Endodermal cell (in vitro differentiated cells): ENCODE results near the gene TRAF3. TPM values are rescaled to one million over a fixed set of nuclear protein-coding genes. Genes with fewer than 3 reads are reported as not detected.

Source experiments
- DNase-seq: peaks from one replicate; pipeline ENCODE4 v3.0.0-alpha.2; 2017
- H3K27ac ChIP-seq: 2 replicates; pipeline ENCODE4 v1.5.1; 2013; ENCODE audit warnings: mild to moderate bottlenecking, low read depth, low read length, moderate library complexity
- H3K27me3 ChIP-seq: 2 replicates; pipeline ENCODE4 v1.6.1; 2013; ENCODE audit warnings: mild to moderate bottlenecking, low read length, moderate library complexity; ENCODE audit not compliant: insufficient read depth, control insufficient read depth, poor library complexity, severe bottlenecking
- H3K36me3 ChIP-seq: 2 replicates; pipeline ENCODE4 v1.7.0; 2013; ENCODE audit warnings: mild to moderate bottlenecking, low read length, moderate library complexity; ENCODE audit not compliant: control insufficient read depth, insufficient read depth
- H3K4me1 ChIP-seq: one replicate; pipeline ENCODE4 v1.7.0; 2013; ENCODE audit warnings: low read length; ENCODE audit not compliant: control insufficient read depth, insufficient read depth
- H3K4me3 ChIP-seq: 2 replicates; pipeline ENCODE4 v1.5.1; 2013; ENCODE audit warnings: mild to moderate bottlenecking, low read length, moderate library complexity
- H3K9ac ChIP-seq: 2 replicates; pipeline ENCODE4 v1.6.1; 2013; ENCODE audit warnings: mild to moderate bottlenecking, low read length, moderate library complexity; ENCODE audit not compliant: poor library complexity, severe bottlenecking; ENCODE audit errors: extremely low read depth
- H3K9me3 ChIP-seq: 2 replicates; pipeline ENCODE4 v1.6.1; 2013; ENCODE audit warnings: mild to moderate bottlenecking, low read length, moderate library complexity; ENCODE audit not compliant: control insufficient read depth
- H3K27ac Mint-ChIP-seq: 2 replicates; pipeline ENCODE4 v1.8.0; 2020; ENCODE audit warnings: mixed read lengths
- H3K27me3 Mint-ChIP-seq: 2 replicates; pipeline ENCODE4 v1.8.0; 2021; ENCODE audit warnings: mild to moderate bottlenecking, mixed read lengths; ENCODE audit not compliant: insufficient read depth
- H3K36me3 Mint-ChIP-seq: 2 replicates; pipeline ENCODE4 v1.8.0; 2020; ENCODE audit warnings: low read depth, mixed read lengths
- H3K4me1 Mint-ChIP-seq: 2 replicates; pipeline ENCODE4 v1.8.0; 2020; ENCODE audit warnings: mixed read lengths
- H3K4me3 Mint-ChIP-seq: 2 replicates; pipeline ENCODE4 v1.8.0; 2020; ENCODE audit warnings: mild to moderate bottlenecking, moderate library complexity, mixed read lengths
- H3K9me3 Mint-ChIP-seq: 2 replicates; pipeline ENCODE4 v1.8.0; 2020; ENCODE audit warnings: mild to moderate bottlenecking, mixed read lengths
- WGBS, 2 experiments: methylation state at CpG; one replicate each; pipeline versions ENCODE4 v1.1.5 to v1.1.7; 2013; ENCODE audit warnings: missing lambda C conversion rate in 2 of 2, mixed read lengths in 1 of 2; ENCODE audit not compliant: insufficient coverage in 1 of 2, insufficient read length in 1 of 2; 5-methylcytosine and 5-hydroxymethylcytosine counted together
- total RNA-seq, 2 donors: library from RNA; stranded (reverse); fragmentation: NEBNext Ultra II Directional in 1 of 2; extraction: Animal tissue kit (Norgen Biotek cat#: 25700) in 1 of 2; gene quantifications; 2 replicates in 1 of 2; 3 replicates in 1 of 2; pipeline ENCODE4 v1.2.1, GENCODE V29; 2021
- TF ChIP-seq, protein P1 (sequence below): fragments of 200-600 bp; sonication (generic); conservative IDR thresholded peaks from 2 replicates; pipeline ENCODE4 v1.5.0; 2021; ENCODE audit warnings: antibody characterized with exemption, mild to moderate bottlenecking

The TRAF3 gene
- total RNA-seq, 2 donors from 2014 or later, result 16.7 to 23.8 TPM

DNA sequence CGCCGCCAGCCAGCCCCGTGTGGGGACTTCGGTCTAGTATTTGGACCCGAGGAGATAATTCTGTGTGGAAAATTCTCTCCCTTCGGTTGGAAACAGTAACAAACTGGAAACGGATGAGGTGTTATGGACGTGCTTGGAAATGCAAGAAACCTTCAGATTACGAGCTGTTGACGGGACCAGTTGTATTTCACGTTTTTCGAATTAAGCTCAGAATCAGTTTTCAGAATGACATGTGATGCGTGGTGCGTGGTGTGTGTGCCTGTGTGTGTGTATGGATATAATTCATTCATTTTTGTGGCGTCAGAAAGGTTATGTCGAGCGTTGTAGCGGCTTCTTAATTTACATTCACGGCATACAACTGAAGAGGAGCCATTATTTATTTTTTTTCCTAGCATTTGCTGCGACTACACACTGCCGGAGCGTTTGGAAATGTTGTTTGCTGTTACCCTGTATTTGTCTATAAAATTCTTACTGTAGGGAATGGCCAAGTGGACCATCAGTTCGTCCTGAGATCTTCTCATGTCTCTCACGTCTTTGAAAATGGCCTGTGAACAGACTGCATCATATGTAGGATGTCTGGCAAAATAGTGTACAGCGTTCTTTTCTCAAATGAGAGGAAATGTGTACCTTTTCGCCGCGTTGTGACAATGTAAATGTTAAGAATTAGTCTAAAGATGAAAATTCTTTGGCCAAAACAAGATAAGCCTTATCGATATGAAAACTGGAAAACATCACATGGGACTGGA is 1.3 kb downstream of the TRAF3 start:
- no peak for DNase-seq
- H3K4me3 Mint-ChIP-seq, result peak overlapping the region; percentile 59
- no peaks in the 10 kb centered on the region for H3K36me3 Mint-ChIP-seq
- Histone ChIP-seq H3K27me3 (peaks cover 6% of the 10 kb centered on the region), H3K27ac (no peak overlapping the region), H3K9ac (peak overlapping the region; percentile 19), H3K9me3 (no peaks in the 10 kb centered on the region), H3K4me1 (peaks cover 8% of the 10 kb centered on the region), H3K36me3 (no peaks in the 10 kb centered on the region), H3K4me3 (peak overlapping the region; percentile 71)
- 33 to 37% methylated on average over 26 to 29 of the region's 29 CpGs for WGBS, 2 experiments
- H3K27me3 Mint-ChIP-seq, result peaks cover 14% of the 10 kb centered on the region
- no peaks in the 10 kb centered on the region for H3K9me3 Mint-ChIP-seq
- H3K27ac Mint-ChIP-seq, result no peak overlapping the region
- TF ChIP-seq, protein P1, sequence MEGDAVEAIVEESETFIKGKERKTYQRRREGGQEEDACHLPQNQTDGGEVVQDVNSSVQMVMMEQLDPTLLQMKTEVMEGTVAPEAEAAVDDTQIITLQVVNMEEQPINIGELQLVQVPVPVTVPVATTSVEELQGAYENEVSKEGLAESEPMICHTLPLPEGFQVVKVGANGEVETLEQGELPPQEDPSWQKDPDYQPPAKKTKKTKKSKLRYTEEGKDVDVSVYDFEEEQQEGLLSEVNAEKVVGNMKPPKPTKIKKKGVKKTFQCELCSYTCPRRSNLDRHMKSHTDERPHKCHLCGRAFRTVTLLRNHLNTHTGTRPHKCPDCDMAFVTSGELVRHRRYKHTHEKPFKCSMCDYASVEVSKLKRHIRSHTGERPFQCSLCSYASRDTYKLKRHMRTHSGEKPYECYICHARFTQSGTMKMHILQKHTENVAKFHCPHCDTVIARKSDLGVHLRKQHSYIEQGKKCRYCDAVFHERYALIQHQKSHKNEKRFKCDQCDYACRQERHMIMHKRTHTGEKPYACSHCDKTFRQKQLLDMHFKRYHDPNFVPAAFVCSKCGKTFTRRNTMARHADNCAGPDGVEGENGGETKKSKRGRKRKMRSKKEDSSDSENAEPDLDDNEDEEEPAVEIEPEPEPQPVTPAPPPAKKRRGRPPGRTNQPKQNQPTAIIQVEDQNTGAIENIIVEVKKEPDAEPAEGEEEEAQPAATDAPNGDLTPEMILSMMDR, result no peak
- peaks cover 20% of the 10 kb centered on the region for H3K4me1 Mint-ChIP-seq

DNA sequence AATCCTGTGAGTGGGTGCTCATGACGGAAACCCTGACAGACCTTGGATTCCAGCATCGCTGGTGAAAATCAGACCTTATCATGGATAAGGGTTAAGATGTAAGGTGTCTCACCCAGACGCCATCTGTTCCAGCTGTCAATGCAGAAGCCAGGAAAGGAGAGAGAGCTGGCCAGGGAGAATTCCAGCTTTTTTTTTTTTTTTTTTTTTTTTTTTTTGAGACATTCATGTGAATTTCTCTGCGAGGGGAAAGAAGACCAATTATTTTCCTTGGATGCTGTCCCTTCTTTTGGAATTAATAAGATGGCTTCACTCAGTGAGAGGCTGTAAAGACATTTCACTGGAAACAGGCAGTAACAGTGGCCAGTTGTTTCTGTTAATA is 1.8 kb downstream of the TRAF3 start:
- TF ChIP-seq, protein P1, result no peak
- H3K27ac ChIP-seq, result no peak overlapping the region
- peak overlapping the region; percentile 71 for H3K4me3 ChIP-seq
- peak; percentile 32 for DNase-seq
- H3K9ac ChIP-seq, result no peak overlapping the region
- Mint-ChIP-seq H3K27me3 (peaks cover 14% of the 10 kb centered on the region), H3K4me1 (peaks cover 20% of the 10 kb centered on the region), H3K36me3 (no peaks in the 10 kb centered on the region), H3K9me3 (no peaks in the 10 kb centered on the region), H3K4me3 (peak overlapping the region; percentile 59), H3K27ac (no peak overlapping the region)
- no peaks in the 10 kb centered on the region for H3K36me3 ChIP-seq
- H3K9me3 ChIP-seq, result no peaks in the 10 kb centered on the region
- 77 to 82% methylated on average over 3 to 4 of the region's 4 CpGs for WGBS, 2 experiments
- H3K4me1 ChIP-seq, result peaks cover 8% of the 10 kb centered on the region
- peaks cover 6% of the 10 kb centered on the region for H3K27me3 ChIP-seq

DNA sequence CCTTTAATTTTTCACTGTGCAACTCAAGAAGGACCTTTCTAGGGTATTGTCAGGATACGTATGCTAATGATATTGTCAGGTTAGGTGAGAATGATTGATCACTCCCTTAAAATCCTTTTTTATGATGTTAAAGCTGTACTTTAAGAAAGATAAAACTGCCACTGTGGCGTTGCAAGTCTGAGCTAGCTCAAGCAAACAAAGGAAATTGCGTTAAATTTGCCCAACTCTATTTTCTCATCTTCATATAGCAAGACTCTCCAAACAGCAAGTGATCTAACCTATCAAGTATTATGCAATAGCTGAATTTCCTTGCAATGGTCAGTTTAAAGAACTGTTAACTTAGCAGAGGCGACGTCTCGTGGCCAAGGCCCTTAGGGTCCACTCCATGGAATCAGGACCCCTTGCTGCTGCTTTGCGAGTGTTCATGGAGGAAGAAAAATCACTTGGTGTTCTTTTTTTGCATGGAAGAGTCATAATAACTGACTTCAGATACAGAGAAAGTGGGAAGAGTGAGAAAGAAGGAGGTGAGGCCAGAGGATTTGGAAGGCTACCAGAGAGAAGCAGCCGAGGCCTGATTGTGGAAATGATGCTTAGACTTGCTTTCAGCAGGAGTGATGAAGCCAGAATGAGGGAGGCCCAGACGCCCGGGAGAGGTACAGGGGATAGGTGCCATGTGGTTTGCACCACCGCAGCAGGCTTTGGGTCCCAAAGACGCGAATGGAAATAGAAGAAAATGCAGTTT is 2.5 kb downstream of the TRAF3 start:
- Mint-ChIP-seq H3K9me3 (no peaks in the 10 kb centered on the region), H3K27ac (no peak overlapping the region), H3K27me3 (peaks cover 14% of the 10 kb centered on the region), H3K4me1 (peaks cover 17% of the 10 kb centered on the region), H3K4me3 (peak overlapping the region; percentile 59), H3K36me3 (no peaks in the 10 kb centered on the region)
- Histone ChIP-seq H3K4me3 (no peak overlapping the region), H3K27me3 (peaks cover 6% of the 10 kb centered on the region), H3K36me3 (no peaks in the 10 kb centered on the region), H3K4me1 (peaks cover 8% of the 10 kb centered on the region), H3K9ac (no peak overlapping the region), H3K27ac (no peak overlapping the region), H3K9me3 (no peaks in the 10 kb centered on the region)
- peak; percentile 45 for DNase-seq
- whole genome bisulfite sequencing, 2 experiments, result 81 to 90% methylated on average over 10 to 13 of the region's 13 CpGs
- TF ChIP-seq, protein P1, result no peak
